ENCODE measurements around the gene LDOC1. TPM values are rescaled to one million over a fixed set of nuclear protein-coding genes. Genes with fewer than 3 reads are reported as not detected.

Gene LDOC1
- polyA plus RNA-seq, 1 donor from 2014 or later = 7.2 TPM

GRCh38 chrX:141133272-141133671, 43.7 kb downstream of the LDOC1 start:
- TF ChIP-seq RAD21 (conservative IDR thresholded peaks at IDR 0.05) = no peak
- no peak for TF ChIP-seq MXI1 (conservative IDR thresholded peaks at IDR 0.05; ENCODE audit: poor library complexity, severe bottlenecking)
- no peak for TF ChIP-seq TAF1 (IDR thresholded peaks at IDR 0.05; ENCODE audit: low read depth)
- TF ChIP-seq POLR2AphosphoS5 (IDR thresholded peaks at IDR 0.05) = no peak
- TF ChIP-seq SMC3 (conservative IDR thresholded peaks at IDR 0.05; ENCODE audit: poor library complexity) = no peak
- TF ChIP-seq CTCF (IDR thresholded peaks at IDR 0.05; ENCODE audit: poor library complexity, severe bottlenecking) = no peak
- no peak for TF ChIP-seq REST (IDR thresholded peaks at IDR 0.05; ENCODE audit: borderline replicate concordance)
- no peak for TF ChIP-seq EP300 (conservative IDR thresholded peaks at IDR 0.05; ENCODE audit: poor library complexity, severe bottlenecking)
- H3K27ac ChIP-seq (ENCODE audit: low read length) = no peak overlapping the region
- H2AFZ ChIP-seq (ENCODE audit: low read depth, low read length) = no peak overlapping the region
- H3K9ac ChIP-seq (ENCODE audit: low read length) = no peak overlapping the region
- H4K20me1 ChIP-seq (ENCODE audit: insufficient read depth) = no peaks in the 10 kb centered on the region
- no peaks in the 10 kb centered on the region for H3K9me3 ChIP-seq (ENCODE audit: low read length)
- no peak overlapping the region for H3K4me2 ChIP-seq (ENCODE audit: low read length)
- no peaks in the 10 kb centered on the region for H3K79me2 ChIP-seq (replicated peaks; ENCODE audit: insufficient read depth, low read length)
- no peaks in the 10 kb centered on the region for H3K27me3 ChIP-seq (ENCODE audit: insufficient read depth, low read depth, low read length)
- H3K36me3 ChIP-seq (ENCODE audit: insufficient read depth, low read length) = no peaks in the 10 kb centered on the region
- no peaks in the 10 kb centered on the region for H3F3A ChIP-seq (ENCODE audit: insufficient read depth, low read length, poor library complexity, severe bottlenecking)
- no peak overlapping the region for H3K4me3 ChIP-seq (ENCODE audit: low read length)
- H3K9me2 ChIP-seq (ENCODE audit: insufficient read depth, low read length) = no peaks in the 10 kb centered on the region

- H3K9me3 ChIP-seq (ENCODE audit: low read length) = no peaks in the 10 kb centered on the region
- H2AFZ ChIP-seq (ENCODE audit: low read depth, low read length) = no peak overlapping the region
- no peak overlapping the region for H3K9ac ChIP-seq (ENCODE audit: low read length)
- no peaks in the 10 kb centered on the region for H3K9me2 ChIP-seq (ENCODE audit: insufficient read depth, low read length)
- H3F3A ChIP-seq (ENCODE audit: insufficient read depth, low read length, poor library complexity, severe bottlenecking) = no peaks in the 10 kb centered on the region
- no peaks in the 10 kb centered on the region for H3K36me3 ChIP-seq (ENCODE audit: insufficient read depth, low read length)
- no peaks in the 10 kb centered on the region for H4K20me1 ChIP-seq (ENCODE audit: insufficient read depth)
- no peak for TF ChIP-seq EZH2 (IDR thresholded peaks at IDR 0.05; ENCODE audit: borderline replicate concordance, insufficient read depth, low read length, poor library complexity, severe bottlenecking)
- no peak for TF ChIP-seq SMC3 (conservative IDR thresholded peaks at IDR 0.05; ENCODE audit: poor library complexity)
- no peaks in the 10 kb centered on the region for H3K27me3 ChIP-seq (ENCODE audit: insufficient read depth, low read depth, low read length)
- no peak overlapping the region for H3K27ac ChIP-seq (ENCODE audit: low read length)
- H3K4me3 ChIP-seq (ENCODE audit: low read length) = no peak overlapping the region
- no peaks in the 10 kb centered on the region for H3K79me2 ChIP-seq (replicated peaks; ENCODE audit: insufficient read depth, low read length)
- no peak overlapping the region for H3K4me2 ChIP-seq (ENCODE audit: low read length)
Measured at GRCh38 chrX:141127146-141127545, 49.8 kb downstream of the LDOC1 start.

Other genes starting within 250 kb of the LDOC1 start
- not detected in 2 replicates for gene SPANXB1, start 174.5 kb downstream of the LDOC1 start, polyA plus RNA-seq
- gene SPANXC, start 65.4 kb upstream of the LDOC1 start, polyA plus RNA-seq = not detected in 2 replicates

All from neural cell (in vitro differentiated cells).